ENCODE measurements around the gene NRAP.

GRCh38 chr10:113604572-113604971 is 59.3 kb downstream of the NRAP start:
- TF ChIP-seq CTCF (IDR thresholded peaks at IDR 0.05), result no peak
- no peak for TF ChIP-seq POLR2A (IDR thresholded peaks at IDR 0.05)
